ENCODE results near the gene ZNF165.

ZNF165 gene

GRCh38 chr6:28104392-28105244, 24.2 kb downstream of the ZNF165 start:
- H3K4me3 ChIP-seq (ENCODE audit: low read depth, low read length): peak overlapping the region; percentile 73
- DNase-seq (ENCODE audit: low read depth): peak; percentile 93
- TF ChIP-seq MAX (IDR thresholded peaks at IDR 0.05; ENCODE audit: low read depth, low read length) (peak; percentile 73), POLR2A (IDR thresholded peaks at IDR 0.05; ENCODE audit: extremely low read depth, insufficient read length) (peak; percentile 94), MYC (IDR thresholded peaks at IDR 0.05; ENCODE audit: low read depth, low read length) (peak; percentile 61), CTCF (IDR thresholded peaks at IDR 0.05; ENCODE audit: low read depth, low read length) (peak; percentile 32)

- peak overlapping the region; percentile 73 for H3K4me3 ChIP-seq (ENCODE audit: low read depth, low read length)
- peak; percentile 72 for DNase-seq (ENCODE audit: low read depth)
- TF ChIP-seq CTCF (IDR thresholded peaks at IDR 0.05; ENCODE audit: low read depth, low read length): peak; percentile 15
- TF ChIP-seq POLR2A (IDR thresholded peaks at IDR 0.05; ENCODE audit: extremely low read depth, insufficient read length): no peak
These were observed 24.9 kb downstream of the ZNF165 start for GRCh38 chr6:28105245-28105639.

- TF ChIP-seq POLR2A (IDR thresholded peaks at IDR 0.05; ENCODE audit: extremely low read depth, insufficient read length): no peak
- TF ChIP-seq MAX (IDR thresholded peaks at IDR 0.05; ENCODE audit: low read depth, low read length): no peak
- TF ChIP-seq CTCF (IDR thresholded peaks at IDR 0.05; ENCODE audit: low read depth, low read length): no peak
- no peak for DNase-seq (ENCODE audit: low read depth)
- H3K4me3 ChIP-seq (ENCODE audit: low read depth, low read length): no peak overlapping the region
These were observed 27.1 kb downstream of the ZNF165 start for GRCh38 chr6:28107506-28107905.

- DNase-seq (ENCODE audit: low read depth): no peak
- H3K4me3 ChIP-seq (ENCODE audit: low read depth, low read length): no peak overlapping the region
- TF ChIP-seq POLR2A (IDR thresholded peaks at IDR 0.05; ENCODE audit: extremely low read depth, insufficient read length) (no peak), MYC (IDR thresholded peaks at IDR 0.05; ENCODE audit: low read depth, low read length) (no peak), MAX (IDR thresholded peaks at IDR 0.05; ENCODE audit: low read depth, low read length) (no peak), CTCF (IDR thresholded peaks at IDR 0.05; ENCODE audit: low read depth, low read length) (no peak)
These were observed 31.6 kb downstream of the ZNF165 start for GRCh38 chr6:28111964-28112363.

GRCh38 chr6:28115799-28116198, 35.4 kb downstream of the ZNF165 start:
- no peak overlapping the region for H3K4me3 ChIP-seq (ENCODE audit: low read depth, low read length)
- TF ChIP-seq MYC (IDR thresholded peaks at IDR 0.05; ENCODE audit: low read depth, low read length): no peak
- TF ChIP-seq CTCF (IDR thresholded peaks at IDR 0.05; ENCODE audit: low read depth, low read length): no peak
- no peak for DNase-seq (ENCODE audit: low read depth)

Data from NB4 (cell line).